ENCODE data around the gene VSIG4.

The VSIG4 gene

DNA sequence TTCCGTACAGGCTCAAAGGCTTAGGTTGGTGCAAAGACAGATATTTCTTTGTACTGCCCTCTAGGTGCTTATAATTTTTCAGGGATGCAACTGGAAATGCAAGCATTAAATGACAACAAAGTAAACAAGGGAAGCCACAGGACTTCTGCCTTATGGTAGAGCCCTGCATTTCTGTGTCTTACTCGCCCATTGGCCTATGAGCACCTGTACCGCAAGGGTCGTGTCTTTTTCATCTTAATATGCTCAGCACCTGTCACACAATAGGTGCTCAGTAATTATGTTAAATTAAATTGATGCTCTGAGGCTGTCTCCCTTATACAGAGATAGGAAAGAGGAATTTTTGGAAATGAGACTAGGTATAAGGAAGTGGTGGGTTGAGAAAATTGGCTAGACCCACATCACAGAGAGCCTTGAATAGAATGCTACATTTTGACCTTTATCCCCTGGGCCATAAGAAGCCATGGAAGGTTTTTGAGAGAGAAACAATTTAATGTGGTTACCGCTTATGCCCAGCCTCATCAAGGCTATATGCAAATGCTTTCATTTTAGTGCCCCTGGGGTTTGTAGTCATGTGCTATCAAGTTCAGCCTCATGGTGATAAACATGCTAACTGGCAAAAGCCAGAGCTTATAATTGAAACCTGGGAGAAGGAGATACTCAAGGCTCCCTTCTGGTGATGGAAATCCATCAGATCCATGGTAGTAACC is 16.3 kb downstream of the VSIG4 start:
- no peak for DNase-seq

DNA sequence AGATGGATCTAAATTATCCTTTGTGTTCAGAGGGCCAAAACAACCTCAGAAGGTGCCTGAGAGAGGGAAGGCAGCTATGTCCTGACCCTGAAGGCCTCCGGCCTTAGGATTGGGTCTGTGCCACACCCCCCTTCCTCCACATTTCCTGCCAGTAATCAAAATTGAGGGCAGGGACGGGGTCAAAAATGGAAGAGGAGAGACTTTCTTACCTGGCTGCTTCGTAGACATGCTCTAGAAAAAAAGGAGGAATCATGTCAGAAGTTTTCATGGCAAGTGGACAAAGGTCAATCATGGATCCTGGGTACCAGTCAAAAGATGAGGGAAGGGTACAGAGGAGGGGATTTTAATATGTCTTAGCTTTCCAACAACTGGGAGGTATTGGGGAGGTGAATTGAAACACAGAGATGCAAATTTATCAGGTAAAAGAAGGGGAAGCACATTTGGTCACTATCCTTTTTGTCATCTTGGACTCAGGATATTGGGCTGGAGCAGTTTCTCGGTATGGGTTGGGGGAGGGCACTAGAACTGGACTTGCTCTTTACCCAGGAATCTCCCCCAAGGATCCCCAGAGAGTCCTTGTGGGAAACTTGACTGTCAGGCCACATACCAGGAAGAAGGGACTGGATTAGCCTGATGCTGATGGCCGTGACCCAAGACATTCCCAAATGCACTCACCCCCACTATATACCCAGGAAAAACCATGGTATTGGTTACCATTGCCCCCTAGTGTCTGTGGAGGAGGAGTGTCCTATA is 17.1 kb downstream of the VSIG4 start:
- DNase-seq = no peak

DNA sequence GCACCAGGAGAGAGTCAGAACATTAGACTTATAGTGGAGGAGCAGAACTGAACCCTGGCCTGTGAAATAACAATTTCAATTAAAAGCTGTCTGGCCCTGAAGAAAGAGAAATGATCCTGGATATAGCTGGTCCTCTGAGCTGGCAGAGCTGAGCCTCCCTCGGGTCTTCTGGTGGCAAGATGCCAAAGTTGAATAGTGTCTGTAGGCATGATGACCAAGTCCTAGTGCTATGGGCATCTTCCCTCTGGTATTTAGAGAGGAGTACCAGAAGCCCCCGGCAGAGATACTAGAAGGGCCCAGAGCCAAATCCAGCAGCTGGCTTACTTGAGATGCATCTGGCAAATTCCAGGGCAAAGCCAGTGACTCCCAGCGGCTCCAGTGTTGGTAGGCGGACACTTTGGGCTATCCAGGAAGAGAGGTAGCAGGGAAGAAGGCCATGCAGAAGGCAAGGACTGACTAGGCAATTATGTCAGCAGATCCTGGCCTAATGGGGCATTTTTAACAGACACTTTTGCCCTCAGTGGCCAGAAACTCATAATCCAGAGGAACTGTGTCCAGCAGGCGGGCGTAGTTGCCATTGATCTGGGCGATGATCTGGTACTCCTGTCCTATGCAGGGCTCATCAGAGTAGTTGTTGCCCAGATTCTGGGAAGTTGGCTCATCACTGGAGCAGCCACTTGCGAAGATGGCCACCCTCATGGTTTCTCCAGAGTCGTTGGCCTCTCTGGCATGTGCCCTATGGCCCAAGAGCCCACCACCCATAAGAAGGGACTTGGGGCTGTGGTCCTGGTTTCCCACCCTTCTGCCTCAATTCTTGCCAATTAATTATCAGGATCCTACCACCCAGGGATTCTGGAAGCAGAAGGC is 17.9 kb downstream of the VSIG4 start:
- DNase-seq = no peak

DNA sequence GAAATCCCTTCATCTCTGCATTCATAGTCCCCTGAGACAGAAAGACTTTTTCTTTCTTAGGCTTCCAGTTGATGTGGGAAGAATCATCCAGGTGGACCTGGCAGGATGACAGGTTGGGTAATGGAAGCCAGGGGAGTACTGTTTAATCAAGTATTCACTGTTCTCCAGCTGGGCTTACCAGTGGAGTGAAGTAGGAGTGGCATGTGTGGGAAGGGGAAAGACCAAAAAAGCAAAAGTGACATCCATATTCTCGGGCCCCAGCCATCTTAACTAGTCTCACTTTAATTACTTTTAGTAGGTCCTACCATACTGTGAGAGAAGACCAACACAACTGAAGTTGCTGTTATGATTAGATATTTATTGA is 18.5 kb downstream of the VSIG4 start:
- no peak for DNase-seq

DNA sequence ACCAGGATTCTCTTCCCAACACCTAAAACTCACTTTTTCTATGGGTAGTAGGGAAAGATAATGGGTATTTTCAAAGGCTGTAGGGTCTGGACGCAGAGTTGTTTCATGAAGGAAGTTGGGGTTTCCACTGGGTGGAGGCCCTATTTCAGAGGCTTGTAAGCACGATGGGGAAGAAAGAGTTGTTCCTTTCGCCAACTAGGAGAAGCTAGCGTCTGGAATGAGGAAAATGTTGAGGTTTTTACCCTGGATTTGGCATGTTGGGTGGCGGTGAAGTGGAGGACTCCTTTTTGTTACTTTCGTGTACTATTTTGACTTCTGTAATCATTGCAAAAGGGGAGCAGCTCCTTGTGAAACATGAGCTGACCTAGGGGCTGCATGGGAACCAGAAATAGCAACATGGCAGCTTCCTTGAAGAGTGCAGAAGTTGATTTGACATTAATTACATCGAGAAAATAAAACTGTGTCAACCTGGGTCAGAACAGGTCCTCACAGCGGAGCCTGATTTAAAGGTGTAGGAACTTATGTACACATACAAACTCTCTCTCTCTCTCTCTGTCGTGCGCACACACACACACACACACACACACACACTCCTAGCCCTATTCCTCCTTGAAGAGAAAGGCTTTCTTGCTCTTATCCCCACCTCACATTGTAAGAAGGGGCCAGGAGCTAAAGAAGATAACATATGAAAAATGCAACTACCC is 19.1 kb downstream of the VSIG4 start:
- DNase-seq = no peak

DNA sequence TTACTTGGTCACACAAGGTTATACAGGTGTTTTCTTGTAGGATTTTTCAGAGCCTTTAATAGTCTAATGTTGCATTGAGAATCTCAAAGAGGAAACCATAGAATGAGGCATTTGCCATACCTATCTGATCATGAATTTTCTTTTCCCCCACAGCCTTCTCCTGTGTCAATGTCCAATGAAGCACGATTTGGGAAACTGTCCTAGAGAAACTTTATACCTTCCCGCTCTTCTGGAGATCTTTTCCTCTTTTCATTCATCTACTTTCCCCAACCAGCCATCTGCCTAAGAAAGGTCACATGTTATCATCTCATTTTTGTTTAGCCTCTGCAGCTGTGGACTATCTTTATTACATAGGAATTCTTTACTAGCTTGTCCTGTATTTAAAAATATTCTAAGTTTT is 19.9 kb downstream of the VSIG4 start:
- no peak for DNase-seq

DNA sequence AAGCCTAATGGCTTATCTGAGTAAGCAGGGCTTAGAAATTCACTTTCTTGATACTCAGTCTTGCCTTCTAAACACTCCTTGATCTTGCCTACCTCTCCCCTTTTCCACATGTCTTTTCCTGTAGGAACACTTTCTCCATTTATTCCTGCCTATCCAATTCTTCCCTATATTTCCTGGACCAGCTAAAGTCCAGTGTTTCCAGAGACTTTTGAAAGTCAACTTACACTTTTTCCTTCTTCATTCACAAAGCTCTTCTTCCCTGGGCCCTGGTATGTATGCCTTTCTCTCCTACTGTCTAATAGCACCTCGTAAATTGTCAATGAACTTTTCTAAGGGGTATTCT is 20.6 kb downstream of the VSIG4 start:
- no peak for DNase-seq

DNA sequence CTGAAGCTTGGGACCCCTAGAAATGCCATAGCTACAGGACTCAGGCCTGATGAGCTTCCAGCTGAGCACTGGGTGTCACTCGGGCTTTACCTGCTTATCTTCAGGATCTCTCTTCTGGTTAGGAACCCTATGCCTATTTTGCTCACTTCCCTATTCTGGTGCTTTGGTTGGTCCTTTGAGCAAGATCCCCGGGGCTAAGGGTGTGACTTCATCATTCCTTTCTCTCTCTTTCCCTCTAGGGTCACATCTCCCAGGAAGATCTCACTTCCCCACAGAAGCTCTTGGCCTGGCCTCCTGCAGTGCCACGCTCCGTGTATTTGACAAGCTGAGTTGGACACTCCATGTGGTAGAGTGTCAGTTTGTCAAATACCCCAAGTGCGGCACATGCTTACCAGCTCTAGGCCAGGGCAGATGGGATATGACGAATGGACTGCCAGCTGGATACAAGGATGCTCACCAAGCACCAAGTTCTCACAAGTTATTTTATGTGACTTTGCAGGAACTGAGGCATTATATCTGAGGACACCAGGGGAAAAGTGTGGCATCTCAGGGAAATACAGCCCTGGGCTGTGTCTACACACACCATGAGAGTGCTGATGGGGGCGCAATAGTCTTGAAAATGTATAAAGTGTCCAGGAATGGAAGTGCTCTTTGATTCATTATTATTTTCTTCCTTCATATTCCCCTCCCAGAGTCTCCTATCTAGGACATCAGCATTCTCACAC is 21.1 kb downstream of the VSIG4 start:
- DNase-seq = no peak

DNA sequence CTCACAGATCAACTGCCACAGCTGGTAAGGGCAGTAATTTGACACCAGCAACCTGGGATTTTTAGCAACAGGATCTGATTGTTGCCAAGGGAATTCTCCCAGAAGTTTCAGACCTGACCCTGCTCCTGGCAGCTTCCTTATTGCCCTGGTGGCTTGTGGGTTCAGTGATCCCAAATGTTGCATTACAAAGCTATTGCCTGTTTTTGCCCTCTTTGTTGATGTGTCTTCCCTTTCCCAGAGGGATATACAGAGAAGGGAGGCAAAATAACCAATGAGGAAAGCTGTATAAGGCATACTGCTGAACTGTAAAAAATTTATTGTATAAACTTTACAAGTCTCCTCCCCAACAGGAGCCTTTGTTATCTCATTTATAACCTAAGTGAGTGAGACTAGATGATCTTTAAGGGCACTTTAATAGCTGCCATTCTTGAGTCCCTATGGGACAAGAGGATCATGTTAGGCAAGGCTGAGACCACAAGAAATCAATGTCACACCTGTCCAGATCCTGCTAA is 22.2 kb downstream of the VSIG4 start:
- DNase-seq = no peak

DNA sequence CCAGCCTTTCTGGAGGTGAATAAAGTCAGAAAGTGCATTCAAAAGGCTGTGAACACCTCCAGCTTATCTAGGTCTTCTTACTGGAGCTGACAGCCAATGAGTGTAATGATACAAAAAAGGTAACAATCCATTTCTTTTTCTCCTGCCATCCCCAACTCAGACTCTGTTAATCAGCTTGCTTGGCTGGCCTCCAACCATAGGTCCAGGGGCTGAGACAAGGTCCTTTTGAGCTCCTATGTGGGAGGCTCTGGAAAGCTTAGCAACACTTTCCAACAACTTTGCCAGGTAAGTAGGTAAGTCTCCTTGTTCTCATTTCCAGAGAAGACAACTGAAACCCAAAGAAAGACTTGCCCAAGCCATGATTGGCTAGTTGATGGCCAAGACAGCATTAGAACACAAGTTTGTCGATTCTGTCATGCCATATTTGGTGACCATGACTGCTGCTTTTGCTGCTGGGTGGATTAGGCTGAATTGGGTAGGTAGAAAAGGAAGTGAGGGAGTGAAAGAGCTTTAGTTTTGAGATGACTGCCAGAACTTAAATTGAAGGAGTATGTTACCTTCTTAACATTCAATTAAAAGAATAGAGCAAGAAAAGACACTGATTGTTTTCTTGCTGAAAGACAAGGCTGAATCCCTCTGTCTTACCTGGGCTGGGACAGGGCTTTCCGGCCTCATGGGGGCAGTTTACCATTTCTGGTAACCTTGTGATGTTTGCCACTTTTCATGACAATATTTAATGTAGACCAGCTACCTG is 22.8 kb downstream of the VSIG4 start:
- DNase-seq = no peak

DNA sequence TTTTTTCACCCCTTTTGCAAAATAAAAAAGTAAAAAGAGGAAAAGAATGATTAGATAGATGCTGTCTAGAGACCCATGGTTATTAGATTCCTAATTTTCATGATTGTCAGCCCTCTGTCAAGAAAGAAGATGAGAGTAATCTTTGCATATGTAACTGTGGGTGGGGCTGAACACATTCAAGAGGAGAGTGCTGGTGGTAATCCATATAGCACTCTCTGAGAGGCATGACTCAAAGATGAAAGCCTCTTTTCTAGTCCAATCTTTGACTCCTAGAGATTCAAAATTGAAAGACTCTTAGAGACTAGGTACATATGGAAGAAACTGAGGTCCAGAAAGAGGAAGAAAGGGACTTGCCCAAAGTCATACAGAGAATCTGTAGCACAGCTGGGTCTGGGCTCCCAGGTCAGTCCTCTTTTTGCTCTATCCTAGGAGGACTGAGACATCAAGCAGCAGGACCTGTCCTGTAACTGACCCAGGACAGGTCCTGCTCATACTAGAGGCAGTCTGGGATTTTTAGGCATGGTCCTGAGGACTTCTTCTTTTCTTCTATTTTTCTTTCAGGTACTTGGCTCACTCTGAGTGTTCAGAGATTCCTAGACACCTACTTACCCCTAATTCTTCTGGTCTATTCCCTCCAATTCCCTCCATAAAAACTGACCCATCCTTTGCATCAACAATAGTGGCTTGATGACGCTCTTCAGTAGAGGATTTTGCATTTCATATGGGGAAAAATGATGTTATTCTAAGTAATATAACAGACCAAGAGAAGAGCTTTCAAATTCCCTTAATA is 23.8 kb downstream of the VSIG4 start:
- no peak for DNase-seq

DNA sequence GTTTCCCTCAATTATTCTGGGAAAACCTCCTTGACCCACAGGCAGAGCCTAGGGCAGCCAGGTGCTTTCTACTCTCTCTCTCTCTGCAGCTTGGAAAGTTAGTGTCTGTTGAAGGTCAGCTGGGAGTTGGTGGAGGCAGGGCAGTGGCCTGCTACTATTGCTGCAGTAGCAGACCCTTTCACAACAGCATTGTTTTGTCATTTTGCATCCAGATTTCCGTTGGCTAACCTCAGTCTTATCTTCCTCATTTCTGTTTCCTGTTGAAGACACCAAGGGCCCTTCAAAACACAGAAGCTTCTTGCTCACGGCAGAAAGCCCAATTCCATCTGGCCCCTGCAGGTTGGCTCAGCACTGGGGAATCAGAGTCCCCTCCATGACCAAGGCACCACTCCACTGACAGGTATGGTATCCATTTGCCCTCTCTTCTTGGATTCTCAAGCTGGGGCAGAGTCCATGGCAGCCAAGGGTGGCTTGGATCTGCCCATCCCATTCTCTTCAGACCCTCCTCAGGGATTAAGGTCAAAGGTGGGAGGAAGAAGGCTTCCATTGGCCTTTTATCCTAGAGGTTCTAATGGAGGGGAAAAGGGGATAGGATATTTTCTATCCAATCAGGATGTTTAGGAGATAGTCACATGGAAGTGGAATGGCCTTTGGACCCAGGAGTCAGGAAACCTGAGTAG is 24.6 kb downstream of the VSIG4 start:
- DNase-seq = no peak

DNA sequence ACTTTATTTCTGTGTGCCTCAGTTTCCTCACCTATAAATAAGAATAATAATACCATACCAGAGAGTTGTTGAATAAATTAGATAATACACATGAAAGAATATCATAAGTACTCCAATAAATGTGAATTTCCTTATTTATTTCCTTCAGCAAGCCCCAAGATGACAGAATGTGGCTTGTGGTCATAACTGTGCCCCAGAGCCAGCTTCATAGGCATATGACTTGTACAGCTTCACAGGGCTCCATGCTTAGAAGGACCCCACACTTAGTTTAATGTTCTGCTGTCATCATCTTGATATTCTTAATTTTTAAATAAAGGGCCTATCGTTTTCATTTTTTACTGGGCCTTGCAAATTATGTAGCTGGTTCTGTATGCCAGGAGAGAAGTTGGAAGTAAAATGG is 25.3 kb downstream of the VSIG4 start:
- no peak for DNase-seq

DNA sequence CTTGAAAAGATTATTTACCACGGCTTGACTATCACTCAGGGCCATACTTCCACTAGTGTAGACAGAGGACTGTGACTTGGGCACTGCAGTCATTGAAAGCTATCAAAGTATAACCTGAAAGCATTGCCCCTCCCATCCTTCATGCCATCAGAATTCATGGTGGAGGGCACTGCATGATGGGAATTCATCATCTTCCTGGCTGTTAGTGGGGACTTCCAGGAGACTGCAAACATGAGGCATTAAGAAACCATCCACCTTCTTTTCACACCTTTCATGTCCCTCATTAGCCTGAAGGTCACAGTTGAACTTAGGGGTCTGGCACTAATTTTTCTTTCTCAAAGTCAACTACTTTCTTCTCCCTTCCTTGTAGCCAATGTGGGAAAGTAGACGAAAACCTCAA is 25.8 kb downstream of the VSIG4 start:
- no peak for DNase-seq

DNA sequence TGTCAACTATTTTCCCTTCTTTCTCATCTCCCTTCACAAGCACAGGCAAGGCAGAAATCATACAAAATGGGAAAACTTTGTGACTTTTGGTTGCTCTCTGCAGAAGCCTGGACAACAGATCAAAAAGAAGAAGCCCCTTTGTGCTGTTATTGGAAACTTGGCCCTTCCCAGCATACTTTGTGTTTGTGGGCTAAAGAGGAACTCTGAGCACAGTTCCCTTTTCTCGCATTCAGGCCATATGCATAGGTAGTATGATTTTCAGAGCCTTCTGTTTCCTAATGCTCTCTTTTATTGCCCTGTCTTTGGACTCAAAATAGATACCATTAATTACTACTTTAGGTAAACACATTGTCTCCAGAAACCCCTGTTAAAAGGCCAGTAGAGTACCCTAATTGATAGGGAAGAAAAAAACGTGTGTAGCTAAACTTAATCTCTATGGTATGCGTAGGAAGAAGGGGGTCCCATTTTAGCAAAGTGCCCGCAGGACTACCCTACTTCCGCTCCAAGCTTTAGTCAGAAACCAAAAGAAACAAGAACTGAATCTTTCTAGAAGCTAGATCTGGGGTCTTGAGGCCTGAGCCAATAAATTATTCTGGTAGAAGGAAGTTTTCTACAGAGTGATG is 26.6 kb downstream of the VSIG4 start:
- DNase-seq = no peak

DNA sequence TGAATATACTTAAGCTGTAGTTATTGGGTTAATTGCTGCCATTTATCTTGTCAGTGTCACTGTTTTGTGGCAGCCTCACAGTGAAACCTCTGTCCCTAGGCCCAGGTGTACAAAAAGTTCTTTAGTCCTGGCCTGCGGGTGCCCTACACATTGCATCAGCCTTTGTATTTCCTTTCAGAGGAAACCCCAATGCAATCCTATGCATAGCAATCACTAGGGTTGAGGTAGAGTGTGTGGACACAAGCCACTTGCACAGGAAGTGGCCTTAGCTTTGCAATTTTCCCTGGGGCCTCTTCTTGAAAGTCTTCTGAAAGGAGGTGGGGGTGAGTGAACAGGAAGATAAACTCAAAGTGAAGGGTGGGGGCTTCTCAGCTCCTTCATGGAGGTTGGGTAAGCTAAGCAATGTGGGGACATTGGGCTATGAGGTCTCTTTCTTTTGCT is 27.8 kb downstream of the VSIG4 start:
- DNase-seq = no peak

DNA sequence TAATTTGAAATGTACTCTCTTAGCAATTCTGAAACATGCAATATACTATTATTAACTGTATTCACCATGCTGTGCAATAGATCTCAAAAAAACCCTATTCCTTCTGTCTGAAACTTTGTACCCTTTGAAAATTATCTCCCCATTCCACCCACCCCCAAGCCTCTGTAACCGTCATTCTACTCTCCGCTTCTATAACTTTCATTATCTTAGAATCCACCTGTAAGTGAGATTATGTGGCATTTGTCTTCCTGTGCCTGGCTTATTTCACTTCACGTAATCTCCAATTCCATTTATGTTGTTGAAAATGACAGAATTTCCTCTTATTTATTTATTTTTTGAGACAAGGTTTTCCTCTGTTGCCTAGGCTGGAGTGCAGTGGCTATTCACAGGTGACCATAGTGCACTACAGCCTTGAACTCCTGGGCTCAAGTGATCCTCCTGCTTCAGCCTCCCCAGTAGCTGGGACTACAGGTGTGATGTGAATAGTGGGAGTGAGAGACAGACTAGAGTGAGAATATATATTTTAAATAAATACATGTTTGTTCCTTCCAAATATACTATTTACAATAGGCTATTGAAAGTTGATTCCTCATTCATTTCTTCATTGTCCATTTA is 30.5 kb downstream of the VSIG4 start:
- DNase-seq = no peak

DNA sequence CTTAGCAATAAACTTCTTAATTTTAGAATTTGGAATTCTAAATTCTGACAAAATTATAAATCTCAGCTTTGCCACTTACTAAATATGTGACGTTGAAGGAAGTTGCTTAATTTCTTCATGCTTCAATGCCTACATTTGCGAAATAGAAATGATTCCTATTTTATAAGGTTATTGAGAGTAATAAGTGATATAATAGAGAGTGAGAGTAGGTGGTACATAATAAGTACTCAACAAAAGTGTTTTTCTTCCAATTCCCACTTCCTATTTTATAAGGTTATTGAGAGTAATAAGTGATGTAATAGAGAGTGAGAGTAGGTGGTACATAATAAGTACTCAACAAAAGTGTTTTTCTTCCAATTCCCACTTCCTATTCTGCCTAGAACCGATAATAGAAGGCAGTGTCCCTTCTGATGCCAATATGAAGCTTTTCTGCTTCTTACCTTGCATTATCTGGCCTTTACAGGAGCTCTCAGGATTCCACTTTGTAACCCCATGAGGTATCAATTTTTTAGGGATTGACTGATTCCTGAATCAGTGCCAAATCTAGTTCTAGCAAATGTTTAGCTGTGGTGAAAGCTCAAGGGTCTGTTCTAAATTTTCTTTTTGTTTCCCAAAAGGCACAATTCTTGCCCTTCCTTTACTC is 31.4 kb downstream of the VSIG4 start:
- DNase-seq = no peak

DNA sequence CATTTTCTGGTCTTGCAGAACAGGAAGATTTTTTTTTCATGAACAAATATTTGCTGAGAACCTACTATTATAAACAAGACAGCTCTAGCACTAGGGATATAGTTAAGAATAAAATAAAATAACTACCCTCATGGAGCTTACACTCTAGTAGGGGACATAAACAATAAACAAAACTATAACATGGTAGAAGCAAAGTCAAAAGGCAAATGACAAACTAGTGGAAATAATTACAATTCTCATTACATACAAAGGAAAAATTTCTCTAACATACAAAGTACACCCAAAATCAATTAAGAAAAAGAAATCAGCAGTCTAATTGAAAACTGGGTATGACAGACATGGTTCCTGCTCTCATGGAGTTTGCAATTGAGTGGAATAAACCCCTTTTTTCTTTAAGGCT is 32.0 kb downstream of the VSIG4 start:
- no peak for DNase-seq
